NCI-H345 treated with DMSO at 0.1 percent for 48 hours (cell line): Measurements from ENCODE around the gene SARDH.
A peak's percentile ranks its signal among the peaks of the same experiment; 100 is the strongest.

Experiments
- DNase-seq: peaks from one replicate; lab custom pipeline; 2025; ENCODE audit not compliant: unreplicated experiment; lab: John Stamatoyannopoulos, UW

SARDH gene

GRCh38 chr9:133703591-133704399 lies 34.4 kb downstream of the SARDH start:
- DNase-seq: peak; percentile 43

GRCh38 chr9:133702798-133703590 lies 35.2 kb downstream of the SARDH start:
- peak; percentile 39 for DNase-seq

DNA sequence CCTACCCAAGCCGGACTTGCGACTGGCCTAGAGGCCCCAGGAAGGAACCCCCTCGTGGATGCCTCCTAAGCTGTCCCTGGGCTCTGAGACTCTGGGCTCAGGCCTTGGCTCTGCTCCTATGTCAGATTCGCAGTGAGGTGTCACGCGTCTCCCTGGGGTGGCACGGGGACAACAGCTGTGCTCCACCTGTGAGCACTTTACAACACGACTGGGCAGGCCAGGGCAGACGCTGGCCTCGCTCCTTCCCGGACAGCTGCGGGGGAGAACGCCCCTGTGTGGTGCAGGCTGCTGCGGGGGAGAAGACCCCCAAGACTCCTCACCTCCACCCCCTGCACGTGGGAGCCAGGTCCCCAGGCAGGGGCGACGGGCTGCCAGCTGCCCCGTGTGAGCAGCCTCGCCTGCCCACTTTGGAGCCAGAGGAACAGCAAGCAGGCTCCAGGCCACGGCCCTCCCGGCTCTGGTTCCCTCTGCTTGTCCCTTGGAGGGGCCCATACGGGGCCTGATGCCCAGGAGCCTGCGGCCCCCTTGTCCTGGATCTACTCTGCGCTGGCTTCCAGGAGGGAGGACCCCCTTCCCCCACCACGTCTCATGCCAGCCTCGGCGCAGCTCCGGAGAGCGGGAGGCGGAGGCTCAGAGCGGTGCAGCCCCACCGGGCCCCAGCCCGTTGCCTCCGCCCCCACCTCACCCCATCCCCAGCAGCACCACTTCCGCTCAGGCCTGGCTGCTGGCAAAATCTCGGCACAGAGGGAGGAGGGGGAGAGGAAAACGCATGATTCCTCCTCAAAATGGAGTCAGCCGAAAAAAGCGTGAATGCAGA lies 36.0 kb downstream of the SARDH start:
- peak; percentile 29 for DNase-seq

- DNase-seq: no peak
Observed at GRCh38 chr9:133701321-133701980, 36.7 kb downstream of the SARDH start.

GRCh38 chr9:133700819-133701320 lies 37.3 kb downstream of the SARDH start:
- no peak for DNase-seq

DNA sequence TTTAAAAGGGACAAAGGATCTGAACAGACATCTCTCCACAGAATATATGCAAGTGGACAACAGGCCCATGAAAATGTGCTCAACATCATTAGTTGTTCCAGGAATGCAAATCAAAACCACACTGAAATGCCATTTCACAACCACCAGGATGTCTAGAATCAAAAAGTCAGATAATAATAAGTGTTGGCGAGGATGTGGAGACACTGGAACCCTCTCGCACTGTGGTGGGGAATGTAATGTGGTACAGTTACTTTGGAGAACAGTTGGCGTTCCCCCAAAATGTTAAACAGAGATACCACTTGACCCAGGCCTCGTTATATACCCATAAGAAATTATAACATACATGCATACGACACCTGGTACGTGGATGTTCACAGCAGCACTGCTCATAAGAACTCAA lies 38.6 kb downstream of the SARDH start:
- no peak for DNase-seq

- DNase-seq: no peak
Observed at GRCh38 chr9:133696071-133696472, 42.1 kb downstream of the SARDH start.

DNA sequence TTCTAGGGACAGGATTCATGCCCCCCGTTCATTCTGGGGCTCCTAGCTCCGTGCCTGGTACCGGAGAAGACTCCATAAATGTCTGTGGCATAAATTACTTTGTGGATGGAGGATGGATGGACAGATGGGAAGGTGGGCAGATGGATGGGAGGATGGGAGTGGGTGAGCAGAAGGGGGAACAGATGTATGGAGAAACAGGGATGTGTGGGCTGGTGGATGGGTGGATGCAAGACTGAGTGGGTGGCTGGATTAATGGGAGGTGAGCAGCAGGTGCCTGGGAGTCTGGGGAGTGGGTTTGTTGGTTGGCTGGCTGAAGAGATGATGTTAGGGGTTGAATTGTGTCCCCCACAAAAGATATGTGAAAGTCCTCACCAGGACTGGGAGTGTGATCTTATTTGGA lies 43.5 kb downstream of the SARDH start:
- no peak for DNase-seq

DNA sequence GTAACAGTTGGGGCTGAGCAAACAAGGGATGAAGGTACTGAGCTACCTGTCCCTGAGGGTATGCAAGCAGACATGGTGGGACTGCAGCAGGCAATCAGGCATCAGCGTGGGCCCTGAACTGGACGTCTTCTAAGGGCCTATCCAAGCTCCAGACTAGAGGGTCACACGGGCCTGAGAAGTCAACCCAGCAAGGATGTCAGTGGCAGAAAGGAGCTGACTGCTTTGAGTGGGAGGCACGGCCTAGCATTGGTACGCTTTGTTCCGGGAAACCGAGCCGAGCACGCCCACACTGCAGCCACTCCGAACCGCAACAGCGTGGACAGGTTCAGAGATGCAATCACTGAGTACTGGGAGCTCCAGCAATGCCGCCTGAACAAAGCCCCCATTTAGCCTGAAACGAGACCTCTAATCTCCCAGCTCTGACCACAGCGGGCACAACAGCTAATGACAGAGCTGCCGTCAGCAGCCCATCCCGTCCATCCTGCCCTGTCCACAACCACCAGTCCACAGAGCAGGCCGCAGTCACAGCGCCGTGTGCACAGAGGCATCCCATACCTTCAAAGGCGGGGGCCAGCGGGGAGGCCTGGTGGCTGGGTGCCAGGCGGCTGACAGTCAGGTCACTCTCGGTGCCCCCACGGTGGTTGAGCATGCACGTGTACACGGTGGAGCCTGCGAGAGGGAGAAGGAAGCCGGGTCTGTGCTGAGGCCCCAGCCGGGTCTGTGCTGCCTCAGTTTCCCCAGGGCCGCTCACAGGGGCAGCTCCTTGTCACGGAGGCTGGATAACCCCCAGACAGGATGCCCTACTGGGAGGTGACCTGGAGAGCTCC lies 44.2 kb downstream of the SARDH start:
- DNase-seq: no peak

DNA sequence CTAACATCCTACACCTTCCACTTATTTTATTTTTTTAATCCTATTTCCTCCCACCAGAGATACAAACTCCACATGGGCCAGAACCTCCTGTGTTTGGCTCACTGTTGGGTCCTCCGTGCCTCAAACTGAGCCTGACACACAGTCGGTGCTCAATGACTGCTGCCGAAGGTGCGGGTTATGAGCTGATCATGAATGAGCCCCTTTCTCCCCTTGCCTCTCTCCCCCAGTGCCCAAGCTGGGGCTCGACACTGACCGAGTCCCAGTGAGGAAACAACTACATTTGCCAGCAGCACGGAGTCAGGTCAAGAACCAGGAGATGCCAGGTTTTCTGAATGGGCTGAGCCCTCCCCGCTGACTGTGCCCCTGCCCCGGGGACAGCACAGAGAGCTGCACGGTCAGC lies 45.0 kb downstream of the SARDH start:
- no peak for DNase-seq

GRCh38 chr9:133692364-133692985 lies 45.7 kb downstream of the SARDH start:
- no peak for DNase-seq

DNA sequence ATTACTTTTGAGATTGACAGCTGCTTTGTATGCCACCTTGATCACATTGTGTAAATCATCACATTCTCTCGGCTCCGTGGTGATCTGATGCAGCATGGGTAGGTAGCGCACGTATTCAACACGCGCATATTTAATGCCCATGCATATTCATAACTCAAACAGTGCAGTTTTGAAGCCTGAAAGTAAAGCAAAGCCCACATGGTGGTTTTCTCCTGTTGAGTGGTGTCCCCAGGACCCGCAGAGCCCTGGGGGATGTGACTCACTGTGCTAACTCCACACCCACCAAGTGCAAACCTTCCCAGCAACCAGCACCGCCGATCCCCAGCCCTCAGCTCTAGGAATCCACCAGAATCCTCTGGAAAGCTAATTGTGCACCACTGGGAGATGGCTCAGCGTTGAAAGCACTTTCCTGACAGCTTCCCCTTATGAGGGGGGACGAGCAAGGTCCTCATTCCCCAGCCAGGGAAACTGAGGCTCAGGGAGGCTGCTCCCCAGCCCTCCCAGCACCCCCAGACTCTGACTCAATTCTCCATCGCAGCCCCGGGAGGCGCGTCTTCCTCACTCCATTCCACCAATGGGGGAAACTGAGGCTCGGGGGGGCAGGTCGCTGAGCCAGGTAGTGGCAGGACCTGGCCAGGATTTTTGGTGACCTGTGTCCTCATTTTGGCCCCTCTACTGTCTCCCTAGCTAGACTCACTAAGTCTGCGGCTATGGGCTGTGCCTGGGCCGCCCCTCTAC lies 46.4 kb downstream of the SARDH start:
- DNase-seq: peak; percentile 10

DNA sequence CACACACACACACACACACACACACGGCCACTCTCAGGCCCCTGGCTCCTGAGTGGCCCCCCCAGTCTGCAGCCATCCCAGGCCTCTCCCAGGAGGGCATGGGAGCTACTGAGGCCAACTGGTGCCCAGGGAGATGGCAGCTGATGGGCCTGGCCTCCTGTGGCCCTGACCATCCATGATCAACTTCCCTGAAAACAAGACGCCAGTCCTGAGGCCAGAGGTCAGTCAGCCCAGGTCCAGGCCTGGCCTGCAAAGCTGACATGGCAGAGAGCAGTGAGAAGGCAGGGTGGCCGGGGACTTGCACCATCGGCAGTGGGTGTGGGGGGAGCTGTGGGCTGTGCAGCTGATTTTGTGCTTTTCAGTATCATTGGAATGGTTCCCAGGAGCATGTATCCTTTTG lies 47.0 kb downstream of the SARDH start:
- DNase-seq: no peak

- DNase-seq: no peak
Observed at GRCh38 chr9:133690081-133690561, 48.0 kb downstream of the SARDH start.

DNA sequence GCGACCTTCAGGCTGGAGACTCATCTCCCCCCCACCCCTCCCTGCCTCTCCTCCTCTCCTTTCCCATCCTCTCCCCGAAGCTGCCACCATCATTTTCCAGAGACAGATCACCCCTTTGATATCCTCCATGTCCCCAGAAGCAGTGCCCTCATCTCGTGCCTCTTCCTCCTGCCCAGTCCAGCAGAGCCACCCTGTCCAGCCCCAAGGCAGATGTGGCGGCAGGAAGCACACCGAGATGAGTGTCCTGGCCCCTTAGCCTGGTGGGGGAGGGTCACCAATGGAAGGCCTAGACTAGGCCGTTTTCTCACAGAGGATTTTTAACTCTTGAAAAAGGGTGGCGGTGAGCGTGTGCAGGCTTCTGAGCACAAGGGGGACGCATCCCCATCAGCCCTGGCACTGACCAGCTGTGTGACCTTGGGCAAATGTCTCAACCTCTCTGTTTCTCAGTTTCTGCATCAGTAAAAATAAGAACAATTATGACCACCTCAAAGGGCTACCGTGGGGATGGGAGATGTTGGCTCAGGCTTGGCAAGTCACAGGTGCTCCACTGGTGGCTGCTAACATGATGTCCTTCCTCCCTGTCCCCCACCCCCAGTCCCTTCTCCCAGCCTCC lies 48.9 kb downstream of the SARDH start:
- no peak for DNase-seq

DNA sequence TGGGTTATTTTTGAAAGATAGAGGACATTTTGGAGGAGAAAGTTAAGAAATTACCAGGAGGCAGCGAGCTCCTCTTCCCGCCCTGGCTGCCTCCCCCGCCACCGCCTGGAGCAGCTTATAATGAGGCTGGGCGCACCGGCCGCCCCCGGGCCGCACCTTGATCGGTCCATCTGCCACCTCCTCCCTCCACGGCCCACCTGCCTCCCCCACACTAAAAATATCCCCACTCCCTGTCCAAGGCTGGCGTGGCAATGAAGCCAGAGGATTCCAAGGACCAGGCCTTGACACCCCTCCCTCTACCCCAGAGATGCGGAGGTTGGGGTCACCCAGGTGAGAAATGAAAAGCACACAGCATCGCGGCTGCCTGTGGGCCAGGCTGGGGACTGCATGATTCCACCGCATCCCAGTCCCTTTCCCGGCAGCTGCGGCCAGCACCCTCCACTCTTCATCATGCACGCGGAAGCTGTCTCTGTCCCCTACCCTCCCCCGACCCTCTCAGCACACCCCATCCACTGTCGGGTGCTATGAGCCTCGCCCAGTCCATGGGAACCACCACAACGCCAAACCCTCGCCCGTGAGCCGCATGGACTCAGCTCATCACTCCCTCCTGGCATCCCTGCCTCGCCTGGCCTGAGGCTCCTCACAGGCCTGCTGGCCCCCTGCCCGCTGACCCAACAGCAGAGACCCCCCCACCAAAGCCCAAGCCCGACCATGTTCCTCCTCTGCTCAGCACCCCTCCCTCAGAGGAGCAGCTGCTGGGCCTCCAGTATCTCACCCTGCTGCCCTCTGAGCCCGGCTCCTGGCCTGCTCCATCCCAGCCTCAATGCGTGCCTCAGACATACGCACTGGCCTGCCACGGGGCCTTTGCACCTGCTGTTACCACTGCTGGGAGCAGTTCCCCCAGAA lies 50.0 kb downstream of the SARDH start:
- no peak for DNase-seq
